ENCODE data around the gene CCRL2. TPM values are rescaled to one million over a fixed set of nuclear protein-coding genes. Genes with fewer than 3 reads are reported as not detected.
A peak's percentile ranks its signal among the peaks of the same experiment; 100 is the strongest.

The CCRL2 gene
- total RNA-seq, 2 donors from 2014 or later: 1.3 TPM; not detected in 1

DNA sequence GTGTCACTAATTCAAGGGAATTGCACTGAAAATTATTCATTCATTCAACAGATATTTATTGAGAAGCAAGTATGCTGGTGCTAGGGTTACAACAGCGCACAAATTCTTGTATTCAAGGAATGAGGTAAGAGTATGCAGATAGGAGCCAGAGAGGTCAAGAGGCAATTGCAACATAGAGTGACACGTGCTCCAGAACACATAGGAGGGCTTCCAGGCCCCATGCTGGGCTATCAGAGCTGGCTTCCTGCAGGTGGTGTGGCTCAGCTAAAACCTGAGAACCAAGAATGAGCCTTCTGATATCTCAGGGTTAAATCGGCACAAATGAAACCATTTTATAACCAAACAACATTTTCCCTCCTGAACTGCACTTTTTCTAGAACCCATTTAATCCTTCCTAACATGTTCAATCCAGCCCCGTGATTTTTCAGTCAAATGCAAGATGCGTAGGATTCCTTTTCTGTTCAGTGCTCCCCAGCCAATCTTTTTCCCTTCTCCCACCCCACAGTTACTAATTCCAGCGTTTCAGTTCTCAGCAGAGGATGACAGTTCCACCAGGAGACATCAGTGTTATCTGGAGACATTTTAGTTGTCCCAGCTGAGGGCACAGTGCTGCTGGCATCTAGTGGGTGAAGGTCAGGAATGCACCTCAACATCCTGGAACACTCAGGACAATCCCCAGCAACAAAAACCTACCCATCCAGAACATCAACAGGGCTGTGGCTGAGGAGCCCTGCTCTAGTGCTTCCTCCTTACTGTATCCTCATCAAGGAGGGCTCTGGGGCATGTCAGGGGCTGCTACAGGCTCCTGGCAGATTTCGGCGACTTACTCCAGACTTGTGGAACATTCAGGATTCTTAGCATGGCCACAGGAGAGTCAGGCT is 13.3 kb upstream of the CCRL2 start:
- Histone ChIP-seq H3K27ac (no peak overlapping the region), H3K4me3 (no peak overlapping the region), H3K9me3 (no peaks in the 10 kb centered on the region), H3K4me1 (peaks cover 5% of the 10 kb centered on the region), H3K27me3 (no peaks in the 10 kb centered on the region), H3K36me3 (replicated peaks in 1 of 2; ENCODE audit: insufficient read depth in 1 of 2, low read depth in 2 of 2) (no peaks in the 10 kb centered on the region)
- whole genome bisulfite sequencing, 2 donors: 68 to 71% methylated on average over 8 of the region's 8 CpGs
- DNase-seq (no peak), ATAC-seq (no peak)
- intact Hi-C loops (cut with DNase I): no loop called here
- no peak for TF ChIP-seq POLR2A (IDR thresholded peaks at IDR 0.05)
- TF ChIP-seq, protein P1, sequence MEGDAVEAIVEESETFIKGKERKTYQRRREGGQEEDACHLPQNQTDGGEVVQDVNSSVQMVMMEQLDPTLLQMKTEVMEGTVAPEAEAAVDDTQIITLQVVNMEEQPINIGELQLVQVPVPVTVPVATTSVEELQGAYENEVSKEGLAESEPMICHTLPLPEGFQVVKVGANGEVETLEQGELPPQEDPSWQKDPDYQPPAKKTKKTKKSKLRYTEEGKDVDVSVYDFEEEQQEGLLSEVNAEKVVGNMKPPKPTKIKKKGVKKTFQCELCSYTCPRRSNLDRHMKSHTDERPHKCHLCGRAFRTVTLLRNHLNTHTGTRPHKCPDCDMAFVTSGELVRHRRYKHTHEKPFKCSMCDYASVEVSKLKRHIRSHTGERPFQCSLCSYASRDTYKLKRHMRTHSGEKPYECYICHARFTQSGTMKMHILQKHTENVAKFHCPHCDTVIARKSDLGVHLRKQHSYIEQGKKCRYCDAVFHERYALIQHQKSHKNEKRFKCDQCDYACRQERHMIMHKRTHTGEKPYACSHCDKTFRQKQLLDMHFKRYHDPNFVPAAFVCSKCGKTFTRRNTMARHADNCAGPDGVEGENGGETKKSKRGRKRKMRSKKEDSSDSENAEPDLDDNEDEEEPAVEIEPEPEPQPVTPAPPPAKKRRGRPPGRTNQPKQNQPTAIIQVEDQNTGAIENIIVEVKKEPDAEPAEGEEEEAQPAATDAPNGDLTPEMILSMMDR (IDR thresholded peaks at IDR 0.05): no peak

DNA sequence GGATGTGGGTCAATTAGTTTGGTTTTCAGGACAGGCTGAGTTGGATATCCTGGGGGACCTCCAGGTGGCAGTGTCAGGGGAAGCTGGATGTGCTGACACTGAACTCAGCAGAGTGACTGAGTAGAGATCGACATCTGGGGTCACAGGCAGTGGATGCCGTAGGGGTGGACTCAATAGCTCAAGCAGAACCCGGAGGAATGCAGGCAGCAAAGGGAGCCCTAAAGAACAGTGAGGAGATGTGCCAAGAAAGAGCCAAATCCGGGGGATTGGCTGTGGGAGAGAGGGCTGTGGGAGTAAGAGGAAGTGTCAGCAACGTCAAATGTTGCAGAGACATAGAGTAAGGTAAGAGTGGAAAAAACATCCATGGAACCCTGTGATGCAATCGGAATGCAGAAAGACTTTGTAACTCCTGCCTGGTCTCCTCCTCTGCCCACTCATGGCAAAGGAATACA is 11.8 kb upstream of the CCRL2 start:
- intact Hi-C loops (cut with DNase I): no loop called here
- no peaks in the 10 kb centered on the region for H3K9me3 ChIP-seq
- peaks cover 5% of the 10 kb centered on the region for H3K4me1 ChIP-seq
- H3K4me3 ChIP-seq: no peak overlapping the region
- H3K27me3 ChIP-seq: no peaks in the 10 kb centered on the region
- TF ChIP-seq, protein P1 (IDR thresholded peaks at IDR 0.05): no peak
- no peak for TF ChIP-seq POLR2A (IDR thresholded peaks at IDR 0.05)
- WGBS, 2 donors: 75 to 81% methylated on average over 6 of the region's 6 CpGs
- H3K36me3 ChIP-seq (replicated peaks in 1 of 2; ENCODE audit: insufficient read depth in 1 of 2, low read depth in 2 of 2): no peaks in the 10 kb centered on the region
- no peak for ATAC-seq
- no peak for DNase-seq
- H3K27ac ChIP-seq: no peak overlapping the region

DNA sequence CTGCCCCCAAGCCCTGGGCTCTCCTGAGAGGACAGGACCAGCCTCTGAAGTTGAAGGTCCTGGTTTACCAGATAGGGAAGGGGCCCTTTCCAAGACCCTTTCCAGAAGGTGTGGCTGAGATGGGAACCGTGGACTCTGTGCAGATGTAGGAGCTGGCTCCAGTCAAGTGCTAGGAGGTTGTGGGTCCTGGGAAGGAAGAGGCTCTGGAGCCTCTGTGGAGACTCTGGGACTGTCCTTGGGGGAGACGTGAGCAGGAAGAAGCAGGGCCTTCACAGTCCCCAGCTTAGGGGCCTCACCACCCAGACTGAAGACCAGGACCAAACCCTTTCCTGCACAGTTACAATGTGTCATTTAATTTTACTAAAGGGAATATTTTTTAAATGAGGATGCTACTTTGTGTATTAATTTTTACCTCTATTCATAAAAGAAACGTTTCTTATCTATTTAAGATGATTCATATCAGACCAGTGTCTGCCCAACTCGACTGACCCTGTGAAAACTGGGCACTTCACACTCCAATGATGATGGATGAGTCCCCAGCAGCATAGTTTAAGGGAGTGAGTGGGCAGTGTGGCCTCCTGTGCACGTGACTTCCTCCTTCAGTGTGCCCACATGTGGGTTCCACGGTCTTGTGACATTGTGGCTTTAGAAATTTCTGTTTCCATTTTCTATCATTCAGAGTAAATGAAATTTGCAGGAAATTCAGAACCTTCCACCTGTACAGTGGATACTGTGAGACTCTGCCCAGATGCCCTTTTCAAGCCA is 11.1 kb upstream of the CCRL2 start:
- 65 to 66% methylated on average over 6 of the region's 6 CpGs for WGBS, 2 donors

DNA sequence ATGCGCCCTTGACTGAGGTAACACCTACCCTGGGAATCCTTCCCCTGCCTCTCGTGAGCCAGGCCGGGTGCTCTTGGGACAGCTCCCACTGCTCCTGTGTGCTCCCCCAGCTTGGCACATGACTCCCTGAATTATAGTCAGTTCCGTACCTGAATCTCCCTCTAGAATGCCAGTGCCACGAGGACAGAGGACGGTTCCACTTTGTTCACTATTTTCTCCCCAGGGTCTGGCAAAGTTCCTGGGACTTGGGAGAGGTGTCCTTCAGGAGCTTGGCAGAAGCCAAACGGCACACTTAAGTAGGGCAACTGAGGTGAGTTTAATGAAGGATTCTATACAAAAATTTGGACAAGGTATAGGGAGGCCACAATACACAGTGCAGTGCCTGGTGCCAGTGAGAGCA is 9.9 kb upstream of the CCRL2 start:
- Histone ChIP-seq H3K36me3 (replicated peaks in 1 of 2; ENCODE audit: insufficient read depth in 1 of 2, low read depth in 2 of 2) (no peaks in the 10 kb centered on the region), H3K9me3 (no peaks in the 10 kb centered on the region), H3K4me1 (peaks cover 5% of the 10 kb centered on the region), H3K27ac (no peak overlapping the region), H3K27me3 (no peaks in the 10 kb centered on the region), H3K4me3 (no peak overlapping the region)
- intact Hi-C loops (cut with DNase I): no loop called here
- peak in 1 of 4 donors; percentile 38 for DNase-seq
- ATAC-seq: no peak
- no peak for TF ChIP-seq POLR2A (IDR thresholded peaks at IDR 0.05)
- WGBS, 2 donors: 56% methylated on average over 6 to 7 of the region's 7 CpGs

More for the DNA sequence above, 11.1 kb upstream of the CCRL2 start:
- intact Hi-C loops (cut with DNase I): no loop called here
- no peaks in the 10 kb centered on the region for H3K27me3 ChIP-seq
- peak in 1 of 4 donors; percentile 31 for DNase-seq
- H3K4me1 ChIP-seq: peaks cover 5% of the 10 kb centered on the region
- H3K27ac ChIP-seq: no peak overlapping the region
- ATAC-seq: no peak
- TF ChIP-seq POLR2A (IDR thresholded peaks at IDR 0.05): no peak
- TF ChIP-seq, protein P1 (IDR thresholded peaks at IDR 0.05): no peak
- H3K36me3 ChIP-seq (replicated peaks in 1 of 2; ENCODE audit: insufficient read depth in 1 of 2, low read depth in 2 of 2): no peaks in the 10 kb centered on the region
- H3K9me3 ChIP-seq: no peaks in the 10 kb centered on the region
- no peak overlapping the region for H3K4me3 ChIP-seq
